IMR-90 (cell line): ENCODE results near the gene CENPP. TPM values are rescaled to one million over a fixed set of nuclear protein-coding genes. Genes with fewer than 3 reads are reported as not detected.
A peak's percentile ranks its signal among the peaks of the same experiment; 100 is the strongest.

Experiments used
- ATAC-seq: fragments of 200-7000 bp; cut with Tn5 transposase; 2 replicates; pipeline ENCODE4 v1.9.1; 2020; ENCODE audit warnings: low read depth, mild to moderate bottlenecking, moderate library complexity
- BruUV-seq: library from RNA; stranded (reverse); fragments of 400-500 nt; replicated peaks from 2 replicates; lab custom pipeline; 2021; lab: Mats Ljungman, UMichigan
- CTCF ChIA-PET: fragments of 300-600 bp; formaldehyde crosslinking; extraction: SDS; loops from one replicate; lab custom pipeline; 2021; ENCODE audit warnings: antibody characterized with exemption; lab: Yijun Ruan, JAX
- POLR2A ChIA-PET: fragments of 300-600 bp; sonication (Branson Sonifier 250); formaldehyde crosslinking; loops from one replicate; lab custom pipeline; 2022; ENCODE audit warnings: antibody characterized with exemption; ENCODE audit not compliant: unreplicated experiment; lab: Charles Lee
- DNase-seq: peaks from one replicate; pipeline ENCODE4 v3.0.0; 2013
- H2AFZ ChIP-seq: replicated peaks from 2 replicates; pipeline ENCODE3; 2013; ENCODE audit warnings: low read length, mild to moderate bottlenecking; ENCODE audit not compliant: poor library complexity
- H2AK5ac ChIP-seq: 2 replicates; pipeline ENCODE4 v1.6.1; 2013; ENCODE audit warnings: low read depth, low read length, inconsistent platforms
- H2AK9ac ChIP-seq: replicated peaks from 2 replicates; pipeline ENCODE3; 2013; ENCODE audit warnings: mild to moderate bottlenecking, low read depth, low read length, moderate library complexity; ENCODE audit not compliant: poor library complexity
- H2BK120ac ChIP-seq: 2 replicates; pipeline ENCODE4 v1.6.1; 2013; ENCODE audit warnings: low read depth, low read length, inconsistent platforms
- H2BK15ac ChIP-seq: 3 replicates; pipeline ENCODE4 v1.6.1; 2013; ENCODE audit warnings: low read depth, low read length, inconsistent platforms
- H2BK20ac ChIP-seq: 2 replicates; pipeline ENCODE4 v1.6.1; 2013; ENCODE audit warnings: low read depth, mild to moderate bottlenecking, inconsistent platforms, low read length, moderate library complexity
- H2BK5ac ChIP-seq: 2 replicates; pipeline ENCODE4 v1.6.1; 2013; ENCODE audit warnings: mild to moderate bottlenecking, low read depth, low read length, inconsistent platforms; ENCODE audit not compliant: poor library complexity, severe bottlenecking
- H3K14ac ChIP-seq: replicated peaks from 2 replicates; pipeline ENCODE4 v1.6.1; 2013; ENCODE audit warnings: low read depth, low read length, inconsistent platforms
- H3K18ac ChIP-seq: 2 replicates; pipeline ENCODE4 v1.6.1; 2013; ENCODE audit warnings: low read depth, low read length, control low read depth
- H3K23ac ChIP-seq: 2 replicates; pipeline ENCODE4 v1.6.1; 2013; ENCODE audit warnings: low read depth, low read length, inconsistent platforms
- H3K27ac ChIP-seq: 2 replicates; pipeline ENCODE4 v1.5.1; 2013; ENCODE audit warnings: mild to moderate bottlenecking, control low read depth, low read length; ENCODE audit not compliant: insufficient read depth
- H3K27me3 ChIP-seq: 2 replicates; pipeline ENCODE4 v1.6.1; 2013; ENCODE audit warnings: low read length; ENCODE audit not compliant: control insufficient read depth, insufficient read depth
- H3K36me3 ChIP-seq: 2 replicates; pipeline ENCODE4 v1.6.1; 2013; ENCODE audit warnings: low read length, mixed read lengths; ENCODE audit not compliant: control insufficient read depth, insufficient read depth
- H3K4ac ChIP-seq: 2 replicates; pipeline ENCODE4 v1.6.1; 2013; ENCODE audit warnings: low read depth, low read length, inconsistent platforms
- H3K4me1 ChIP-seq: 2 replicates; pipeline ENCODE4 v1.6.1; 2013; ENCODE audit warnings: low read length, mixed read lengths; ENCODE audit not compliant: control insufficient read depth, insufficient read depth
- H3K4me2 ChIP-seq: 2 replicates; pipeline ENCODE4 v1.6.1; 2013; ENCODE audit warnings: low read depth, mild to moderate bottlenecking, control low read depth, low read length, moderate library complexity
- H3K4me3 ChIP-seq: 2 replicates; pipeline ENCODE4 v1.5.1; 2013; ENCODE audit warnings: low read depth, mild to moderate bottlenecking, control low read depth, low read length, moderate library complexity; ENCODE audit not compliant: insufficient read depth
- H3K56ac ChIP-seq: 2 replicates; pipeline ENCODE4 v1.6.1; 2013; ENCODE audit warnings: low read length, inconsistent platforms; ENCODE audit not compliant: insufficient read depth; ENCODE audit errors: extremely low read depth
- H3K79me1 ChIP-seq, 2 experiments: 2 replicates each; pipeline ENCODE4 v1.6.1; 2013; ENCODE audit warnings: low read length in 2 of 2, inconsistent platforms in 1 of 2, low read depth in 1 of 2
- H3K9ac ChIP-seq: 2 replicates; pipeline ENCODE4 v1.6.1; 2013; ENCODE audit warnings: low read depth, low read length, control low read depth
- H3K9me1 ChIP-seq: 2 replicates; pipeline ENCODE4 v1.6.1; 2013; ENCODE audit warnings: low read length, inconsistent platforms; ENCODE audit not compliant: insufficient read depth
- H3K9me3 ChIP-seq: 2 replicates; pipeline ENCODE4 v1.6.1; 2013; ENCODE audit warnings: low read length; ENCODE audit not compliant: control insufficient read depth, insufficient read depth
- H4K20me1 ChIP-seq: 2 replicates; pipeline ENCODE4 v1.6.1; 2013; ENCODE audit warnings: low read length, inconsistent platforms; ENCODE audit not compliant: insufficient read depth
- H4K5ac ChIP-seq: 2 replicates; pipeline ENCODE4 v1.6.1; 2013; ENCODE audit warnings: mild to moderate bottlenecking, low read depth, low read length, control low read depth
- H4K8ac ChIP-seq, 2 experiments: 2 replicates each; pipeline ENCODE4 v1.6.1; 2013; ENCODE audit warnings: low read depth in 2 of 2, low read length in 2 of 2, control low read depth in 1 of 2, inconsistent platforms in 1 of 2
- H4K91ac ChIP-seq: 2 replicates; pipeline ENCODE4 v1.6.1; 2013; ENCODE audit warnings: low read depth, low read length, inconsistent platforms; ENCODE audit not compliant: insufficient read depth
- BHLHE40 ChIP-seq: fragments of 150-350 bp; IDR thresholded peaks from 2 replicates; pipeline ENCODE4 v1.6.1; 2016; ENCODE audit warnings: mild to moderate bottlenecking, low read depth, low read length
- CEBPB ChIP-seq: IDR thresholded peaks from 2 replicates; pipeline ENCODE4 v1.6.1; 2012; ENCODE audit warnings: low read depth, low read length, improper control_type of control experiment
- CHD1 ChIP-seq: IDR thresholded peaks from 2 replicates; pipeline ENCODE4 v1.6.1; 2012; ENCODE audit warnings: low read depth, low read length, improper control_type of control experiment
- FOS ChIP-seq: fragments of 150-350 bp; IDR thresholded peaks from 2 replicates; pipeline ENCODE4 v1.6.1; 2016; ENCODE audit warnings: low read depth, low read length
- MAFK ChIP-seq: IDR thresholded peaks from 2 replicates; pipeline ENCODE4 v1.6.1; 2012; ENCODE audit warnings: low read depth, low read length, improper control_type of control experiment
- MAZ ChIP-seq: IDR thresholded peaks from 2 replicates; pipeline ENCODE4 v1.6.1; 2012; ENCODE audit warnings: low read depth, mild to moderate bottlenecking, low read length, improper control_type of control experiment, moderate library complexity, borderline replicate concordance
- MXI1 ChIP-seq: IDR thresholded peaks from 2 replicates; pipeline ENCODE4 v1.6.1; 2012; ENCODE audit warnings: low read depth, mild to moderate bottlenecking, low read length, moderate library complexity, borderline replicate concordance
- NFE2L2 ChIP-seq: fragments of 150-350 bp; IDR thresholded peaks from 2 replicates; pipeline ENCODE4 v1.6.1; 2016; ENCODE audit warnings: low read depth, mild to moderate bottlenecking, low read length
- POLR2A ChIP-seq: IDR thresholded peaks from 2 replicates; pipeline ENCODE4 v1.6.1; 2012; ENCODE audit warnings: mild to moderate bottlenecking, low read depth, low read length
- RAD21 ChIP-seq: IDR thresholded peaks from 2 replicates; pipeline ENCODE4 v1.6.1; 2012; ENCODE audit warnings: low read length, improper control_type of control experiment
- RCOR1 ChIP-seq: IDR thresholded peaks from 2 replicates; pipeline ENCODE4 v1.6.1; 2012; ENCODE audit warnings: mild to moderate bottlenecking, low read length, improper control_type of control experiment; ENCODE audit not compliant: insufficient replicate concordance
- RFX5 ChIP-seq: IDR thresholded peaks from 2 replicates; pipeline ENCODE4 v1.8.0; 2012; ENCODE audit warnings: low read depth, mild to moderate bottlenecking, low read length, moderate library complexity
- SMC3 ChIP-seq: fragments of 150-350 bp; IDR thresholded peaks from 2 replicates; pipeline ENCODE4 v1.6.1; 2016; ENCODE audit warnings: low read depth, mild to moderate bottlenecking, antibody characterized with exemption, low read length, moderate library complexity
- WGBS, 2 experiments: methylation state at CpG; one replicate each; pipeline versions ENCODE4 v1.1.5 to v1.1.7; 2013; ENCODE audit warnings: missing lambda C conversion rate in 2 of 2; ENCODE audit not compliant: insufficient read length in 1 of 2; ENCODE audit errors: extremely low coverage in 2 of 2; 5-methylcytosine and 5-hydroxymethylcytosine counted together
- dilution Hi-C: fragments of 300-500 bp; cut with HindIII; formaldehyde crosslinking; loops from one replicate; pipeline ENCODE4 v1.14.3; 2018; ENCODE audit warnings: low sequenced_read_pairs; ENCODE audit not compliant: unreplicated experiment
- in situ Hi-C: fragments of 300-500 bp; cut with MboI; formaldehyde crosslinking; loops from 3 replicates; pipeline ENCODE4 v1.14.3; 2019; ENCODE audit warnings: low sequenced_read_pairs, inconsistent platforms, mixed read lengths
- intact Hi-C: fragments of 100-400 bp; cut with micrococcal nuclease; formaldehyde crosslinking; loops from 2 replicates; pipeline ENCODE4 v1.10.0; 2022
- polyA plus RNA-seq, 3 experiments: library from polyadenylated mRNA; depleted of rRNA; stranded (reverse); fragments of >200 nt; gene quantifications; 2 replicates each; pipeline ENCODE4 v1.2.3, GENCODE V29; 2012; ENCODE audit warnings: low replicate concordance in 1 of 3
- total RNA-seq: library from RNA; depleted of rRNA; stranded (reverse); fragments of >200 nt; gene quantifications from 2 replicates; pipeline ENCODE4 v1.2.3, GENCODE V29; 2012
- TF ChIP-seq, protein P1 (sequence below): fragments of 150-350 bp; IDR thresholded peaks from 2 replicates; pipeline ENCODE4 v1.6.1; 2016; ENCODE audit warnings: low read depth, mild to moderate bottlenecking, low read length, moderate library complexity, borderline replicate concordance
- TF ChIP-seq, protein P2 (sequence below): conservative IDR thresholded peaks from 2 replicates; pipeline ENCODE4 v1.5.1; 2012; ENCODE audit warnings: mild to moderate bottlenecking, low read depth, low read length, improper control_type of control experiment
- TF ChIP-seq, protein P3 (sequence below): fragments of 150-350 bp; IDR thresholded peaks from 2 replicates; pipeline ENCODE4 v1.6.1; 2017; ENCODE audit warnings: mild to moderate bottlenecking, antibody characterized with exemption, low read length, low read depth

Gene CENPP
- total and polyA plus RNA-seq, 2 of the 4 experiments (the other 2 are of a cell fraction): 1.4 to 2.0 TPM

- peak overlapping the region; percentile 76 to 97; a peak in 3 of 4 replicates for H4K8ac ChIP-seq
- no TSS peak for BruUV-seq
- no peaks in the 10 kb centered on the region for H3K27me3 ChIP-seq
- H3K36me3 ChIP-seq: peaks cover 11% of the 10 kb centered on the region
- ATAC-seq (no peak), DNase-seq (no peak)
- H3K4me1 ChIP-seq: no peaks in the 10 kb centered on the region
- peak overlapping the region; percentile 75 for H3K9ac ChIP-seq
- 20% methylated on average over 1 of the region's 2 CpGs; no CpG with 5 or more reads in 1 of the 2 experiments for WGBS, 2 experiments
- peak overlapping the region; percentile 29; the same call in 1 of the 2 replicates for H4K5ac ChIP-seq
- peak overlapping the region; percentile 86; the same call in 1 of the 2 replicates for H3K14ac ChIP-seq
- CTCF ChIA-PET: no interaction called here
- no peak overlapping the region for H3K27ac ChIP-seq
- peak overlapping the region; percentile 34 for H3K23ac ChIP-seq
- H2BK120ac ChIP-seq: no peak overlapping the region
- no peak overlapping the region for H3K18ac ChIP-seq
- H3K9me1 ChIP-seq: no peaks in the 10 kb centered on the region
- no peaks in the 10 kb centered on the region for H3K9me3 ChIP-seq
- peaks cover 16 to 36% of the 10 kb centered on the region in 2 experiments for H3K79me1 ChIP-seq
- in situ Hi-C loops (no loop called here), intact Hi-C loops (no loop called here), dilution Hi-C loops (no loop called here)
- no peak overlapping the region for H2AK5ac ChIP-seq
- H3K4me3 ChIP-seq: peak overlapping the region; percentile 64
- H2AK9ac ChIP-seq: peak overlapping the region; percentile 92
- no peak overlapping the region for H4K91ac ChIP-seq
- TF ChIP-seq MXI1 (no peak), MAZ (no peak), POLR2A (no peak), NFE2L2 (no peak), CEBPB (no peak), SMC3 (no peak), CHD1 (no peak), MAFK (no peak), RCOR1 (no peak), BHLHE40 (no peak), FOS (no peak), RAD21 (no peak), RFX5 (no peak)
- TF ChIP-seq, protein P1, sequence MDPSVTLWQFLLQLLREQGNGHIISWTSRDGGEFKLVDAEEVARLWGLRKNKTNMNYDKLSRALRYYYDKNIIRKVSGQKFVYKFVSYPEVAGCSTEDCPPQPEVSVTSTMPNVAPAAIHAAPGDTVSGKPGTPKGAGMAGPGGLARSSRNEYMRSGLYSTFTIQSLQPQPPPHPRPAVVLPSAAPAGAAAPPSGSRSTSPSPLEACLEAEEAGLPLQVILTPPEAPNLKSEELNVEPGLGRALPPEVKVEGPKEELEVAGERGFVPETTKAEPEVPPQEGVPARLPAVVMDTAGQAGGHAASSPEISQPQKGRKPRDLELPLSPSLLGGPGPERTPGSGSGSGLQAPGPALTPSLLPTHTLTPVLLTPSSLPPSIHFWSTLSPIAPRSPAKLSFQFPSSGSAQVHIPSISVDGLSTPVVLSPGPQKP: no peak
- TF ChIP-seq, protein P2, sequence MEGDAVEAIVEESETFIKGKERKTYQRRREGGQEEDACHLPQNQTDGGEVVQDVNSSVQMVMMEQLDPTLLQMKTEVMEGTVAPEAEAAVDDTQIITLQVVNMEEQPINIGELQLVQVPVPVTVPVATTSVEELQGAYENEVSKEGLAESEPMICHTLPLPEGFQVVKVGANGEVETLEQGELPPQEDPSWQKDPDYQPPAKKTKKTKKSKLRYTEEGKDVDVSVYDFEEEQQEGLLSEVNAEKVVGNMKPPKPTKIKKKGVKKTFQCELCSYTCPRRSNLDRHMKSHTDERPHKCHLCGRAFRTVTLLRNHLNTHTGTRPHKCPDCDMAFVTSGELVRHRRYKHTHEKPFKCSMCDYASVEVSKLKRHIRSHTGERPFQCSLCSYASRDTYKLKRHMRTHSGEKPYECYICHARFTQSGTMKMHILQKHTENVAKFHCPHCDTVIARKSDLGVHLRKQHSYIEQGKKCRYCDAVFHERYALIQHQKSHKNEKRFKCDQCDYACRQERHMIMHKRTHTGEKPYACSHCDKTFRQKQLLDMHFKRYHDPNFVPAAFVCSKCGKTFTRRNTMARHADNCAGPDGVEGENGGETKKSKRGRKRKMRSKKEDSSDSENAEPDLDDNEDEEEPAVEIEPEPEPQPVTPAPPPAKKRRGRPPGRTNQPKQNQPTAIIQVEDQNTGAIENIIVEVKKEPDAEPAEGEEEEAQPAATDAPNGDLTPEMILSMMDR: no peak
- TF ChIP-seq, protein P3, sequence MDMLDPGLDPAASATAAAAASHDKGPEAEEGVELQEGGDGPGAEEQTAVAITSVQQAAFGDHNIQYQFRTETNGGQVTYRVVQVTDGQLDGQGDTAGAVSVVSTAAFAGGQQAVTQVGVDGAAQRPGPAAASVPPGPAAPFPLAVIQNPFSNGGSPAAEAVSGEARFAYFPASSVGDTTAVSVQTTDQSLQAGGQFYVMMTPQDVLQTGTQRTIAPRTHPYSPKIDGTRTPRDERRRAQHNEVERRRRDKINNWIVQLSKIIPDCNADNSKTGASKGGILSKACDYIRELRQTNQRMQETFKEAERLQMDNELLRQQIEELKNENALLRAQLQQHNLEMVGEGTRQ: no peak
- peak overlapping the region; percentile 26; the same call in 1 of the 2 replicates for H3K56ac ChIP-seq
- H2BK5ac ChIP-seq: no peak overlapping the region
- POLR2A ChIA-PET: no interaction called here
- no peak overlapping the region for H2BK20ac ChIP-seq
- no peak overlapping the region for H2BK15ac ChIP-seq
- peak overlapping the region; percentile 97 for H3K4me2 ChIP-seq
- no peaks in the 10 kb centered on the region for H4K20me1 ChIP-seq
- H3K4ac ChIP-seq: peak overlapping the region; percentile 86
- no peak overlapping the region for H2AFZ ChIP-seq
Observed at GRCh38 chr9:92324431-92324830, 1.3 kb upstream of the CENPP start.
